K562 (cell line): ENCODE data around the gene HNRNPLL.

Experiments
- CTCF ChIP-seq, 3 experiments: IDR thresholded peaks in 2 of 3; conservative IDR thresholded peaks in 1 of 3; 2 replicates each; pipeline ENCODE4 v1.5.1; 2011 to 2012; ENCODE audit warnings: low read length in 3 of 3, mild to moderate bottlenecking in 3 of 3, control low read depth in 2 of 3, improper control_type of control experiment in 1 of 3, inconsistent platforms in 1 of 3, low read depth in 1 of 3, mixed read lengths in 1 of 3, moderate library complexity in 1 of 3; ENCODE audit not compliant: insufficient read depth in 2 of 3
- MAFF ChIP-seq: IDR thresholded peaks from 2 replicates; pipeline ENCODE4 v1.6.1; 2012; ENCODE audit warnings: low read length, improper control_type of control experiment
- MXI1 ChIP-seq: IDR thresholded peaks from 2 replicates; pipeline ENCODE4 v1.6.1; 2011; ENCODE audit warnings: low read depth, mild to moderate bottlenecking, improper control_type of control experiment, low read length
- SMARCA4 ChIP-seq: fragments of 450-650 bp; IDR thresholded peaks from 2 replicates; pipeline ENCODE4 v1.6.1; 2016
- ZNF224 ChIP-seq: sonication (generic); formaldehyde crosslinking; IDR thresholded peaks from 2 replicates; pipeline ENCODE4 v1.8.0; 2022; ENCODE audit warnings: mild to moderate bottlenecking, missing genetic modification reagents

GRCh38 chr2:38613849-38614213, 11.1 kb upstream of the HNRNPLL start:
- TF ChIP-seq SMARCA4 = peak; percentile 48; the same call in 1 of the 2 replicates
- TF ChIP-seq CTCF (IDR thresholded peaks at IDR 0.05 in 2 of 3, conservative IDR thresholded peaks at IDR 0.05 in 1 of 3; ENCODE audit: insufficient read depth in 2 of 3, low read depth in 1 of 3, low read length in 3 of 3) = no peak
- TF ChIP-seq MXI1 = no peak
- TF ChIP-seq ZNF224 (CRISPR knock-in tag) = no peak
- no peak for TF ChIP-seq MAFF
